GM12891 (cell line): Measurements from ENCODE around the gene KRT16.
"Not testable (repeated sequence)": the region's sequence is repeated elsewhere in the genome, so short reads cannot be mapped to it uniquely, and the experiment has no call there.

Experiments
- POLR2A ChIP-seq: IDR thresholded peaks from 2 replicates; pipeline ENCODE4 v1.6.1; 2011; ENCODE audit warnings: low read depth, low read length, control low read depth
- SPI1 ChIP-seq: IDR thresholded peaks from 2 replicates; pipeline ENCODE4 v1.6.1; 2011; ENCODE audit warnings: low read depth, low read length, control low read depth
- TAF1 ChIP-seq: IDR thresholded peaks from 2 replicates; pipeline ENCODE4 v1.6.1; 2011; ENCODE audit warnings: low read depth, low read length, control low read depth

DNA sequence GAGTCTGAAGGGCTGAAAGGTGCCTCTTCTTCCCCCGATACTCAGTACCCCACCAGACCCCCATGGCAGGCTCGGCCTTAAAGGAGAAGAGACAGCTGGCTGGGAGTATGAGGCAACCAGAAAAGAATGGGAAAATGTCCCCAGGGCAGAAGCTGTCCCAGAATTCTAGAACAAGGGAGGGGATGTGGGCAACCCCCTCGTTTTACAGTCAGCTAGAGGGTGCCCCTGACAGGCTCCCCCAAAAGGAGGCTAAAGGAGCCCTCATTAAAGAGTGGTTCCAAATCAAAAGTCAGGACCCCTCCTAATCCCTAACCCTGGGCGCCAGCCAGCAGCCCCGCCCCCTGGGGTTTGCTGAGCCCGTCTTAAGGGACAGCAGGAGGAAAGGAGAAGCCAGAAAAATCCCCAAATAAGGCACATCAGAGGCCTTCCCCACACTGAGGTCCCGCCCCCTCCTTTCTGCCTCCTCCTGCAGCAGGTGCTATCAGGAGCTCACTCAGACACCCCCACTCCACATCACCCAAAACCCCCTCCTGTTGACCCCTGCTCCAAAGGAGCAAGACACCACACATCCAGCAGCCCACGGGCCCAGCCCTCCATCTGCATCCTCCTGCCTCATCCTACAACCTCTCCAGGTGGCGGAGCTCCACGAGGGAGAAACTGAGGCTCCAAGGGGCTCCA, 10.8 kb upstream of the KRT16 start:
- TF ChIP-seq POLR2A, TAF1, SPI1: not testable (repeated sequence)
